Endothelial cell of umbilical vein (primary cell): ENCODE data around the gene SH3BP4. TPM values are rescaled to one million over a fixed set of nuclear protein-coding genes. Genes with fewer than 3 reads are reported as not detected.

Experiments
- BruUV-seq: library from RNA; stranded (reverse); fragments of 400-500 nt; replicated peaks from 2 replicates; lab custom pipeline; 2021; lab: Mats Ljungman, UMichigan
- CTCF ChIA-PET: fragments of 300-600, 350-600 bp; sonication (Branson Sonifier 250); formaldehyde crosslinking; loops from one replicate; lab custom pipeline; 2021; ENCODE audit warnings: antibody characterized with exemption, inconsistent platforms; lab: Charles Lee
- POLR2A ChIA-PET: fragments of 300-600, 350-600 bp; sonication (Branson Sonifier 250); formaldehyde crosslinking; loops from one replicate; lab custom pipeline; 2021; ENCODE audit warnings: antibody characterized with exemption, inconsistent platforms; lab: Charles Lee
- DNase-seq: peaks from one replicate; pipeline ENCODE4 v3.0.0-alpha.2; 2011; ENCODE audit warnings: low read depth, low spot score
- FAIRE-seq: peaks from 2 replicates; lab custom pipeline; 2011; peaks lifted over from hg19 to GRCh38; lab: Jason Lieb, UNC
- H2AFZ ChIP-seq: 2 replicates; pipeline ENCODE4 v1.6.0; 2012; ENCODE audit warnings: low read depth, low read length, control low read depth, inconsistent platforms
- H3K27ac ChIP-seq: 2 replicates; pipeline ENCODE4 v1.5.1; 2011; ENCODE audit warnings: low read depth, mild to moderate bottlenecking, control low read depth, low read length, moderate library complexity; ENCODE audit not compliant: insufficient read depth
- H3K27me3 ChIP-seq, 2 experiments: 2 replicates each; pipeline versions ENCODE4 v1.6.0 to v1.6.1; 2011; ENCODE audit warnings: low read length in 2 of 2, mixed read lengths in 1 of 2; ENCODE audit not compliant: control insufficient read depth in 2 of 2, insufficient read depth in 2 of 2
- H3K36me3 ChIP-seq, 2 experiments: 2 replicates in 1 of 2; 3 replicates in 1 of 2; pipeline ENCODE4 v1.5.1; 2011; ENCODE audit warnings: low read length in 2 of 2, mild to moderate bottlenecking in 1 of 2, moderate library complexity in 1 of 2; ENCODE audit not compliant: control insufficient read depth in 2 of 2, insufficient read depth in 2 of 2; ENCODE audit errors: extremely low read depth in 1 of 2
- H3K4me1 ChIP-seq: 3 replicates; pipeline ENCODE4 v1.5.1; 2011; ENCODE audit warnings: mild to moderate bottlenecking, low read length; ENCODE audit not compliant: control insufficient read depth, insufficient read depth; ENCODE audit errors: extremely low read depth
- H3K4me2 ChIP-seq: 2 replicates; pipeline ENCODE4 v1.6.1; 2011; ENCODE audit warnings: low read length, control low read depth, mixed read lengths; ENCODE audit not compliant: insufficient read depth
- H3K4me3 ChIP-seq, 3 experiments: fragments of 200-600 bp in 1 of 3; sonication (generic), shearing (Covaris generic) in 1 of 3; replicated peaks in 1 of 3; 2 replicates each; pipeline ENCODE4 v1.5.1; 2011 to 2016; ENCODE audit warnings: control low read depth in 3 of 3, low read length in 3 of 3, mild to moderate bottlenecking in 2 of 3, inconsistent platforms in 1 of 3, low read depth in 1 of 3, moderate library complexity in 1 of 3; ENCODE audit not compliant: insufficient read depth in 1 of 3
- H3K79me2 ChIP-seq: 2 replicates; pipeline ENCODE4 v1.6.0; 2012; ENCODE audit warnings: low read length, inconsistent platforms; ENCODE audit not compliant: control insufficient read depth, insufficient read depth
- H3K9ac ChIP-seq: replicated peaks from 2 replicates; pipeline ENCODE3; 2011; ENCODE audit warnings: low read length, control low read depth; ENCODE audit not compliant: insufficient read depth; ENCODE audit errors: extremely low read depth
- H3K9me1 ChIP-seq: replicated peaks from 3 replicates; pipeline ENCODE4 v1.6.0; 2011; ENCODE audit warnings: mild to moderate bottlenecking, low read length; ENCODE audit not compliant: control insufficient read depth, insufficient read depth; ENCODE audit errors: extremely low read depth
- H3K9me3 ChIP-seq: replicated peaks from 2 replicates; pipeline ENCODE4 v1.5.1; 2012; ENCODE audit warnings: low read length, inconsistent platforms; ENCODE audit not compliant: control insufficient read depth, insufficient read depth
- H4K20me1 ChIP-seq: replicated peaks from 2 replicates; pipeline ENCODE3; 2011; ENCODE audit warnings: mild to moderate bottlenecking, low read length; ENCODE audit not compliant: control insufficient read depth, insufficient read depth; ENCODE audit errors: extremely low read depth
- CTCF ChIP-seq, 2 donors: IDR thresholded peaks; 1 replicate in 1 of 2; 2 replicates in 1 of 2; pipeline ENCODE4 v1.5.1; 2011; ENCODE audit warnings: low read length in 2 of 2, mild to moderate bottlenecking in 2 of 2, moderate library complexity in 2 of 2, control low read depth in 1 of 2, inconsistent platforms in 1 of 2, low read depth in 1 of 2; ENCODE audit not compliant: insufficient read depth in 1 of 2; ENCODE audit errors: extremely low read depth in 1 of 2
- EZH2 ChIP-seq: IDR thresholded peaks from 2 replicates; pipeline ENCODE4 v1.6.1; 2012; ENCODE audit warnings: borderline replicate concordance, low read depth, mild to moderate bottlenecking, moderate library complexity, low read length, inconsistent platforms; ENCODE audit not compliant: severe bottlenecking
- FOS ChIP-seq: IDR thresholded peaks from 2 replicates; pipeline ENCODE4 v1.6.1; 2011; ENCODE audit warnings: mild to moderate bottlenecking, low read length, moderate library complexity, borderline replicate concordance; ENCODE audit not compliant: insufficient read depth
- GATA2 ChIP-seq: IDR thresholded peaks from 2 replicates; pipeline ENCODE4 v1.7.0; 2011; ENCODE audit warnings: low read depth, mild to moderate bottlenecking, moderate library complexity, mixed read lengths, low read length; ENCODE audit not compliant: insufficient read length, insufficient read depth
- MAX ChIP-seq: IDR thresholded peaks from 2 replicates; pipeline ENCODE4 v1.6.1; 2011; ENCODE audit not compliant: insufficient read depth, insufficient read length
- MYC ChIP-seq: IDR thresholded peaks from one replicate; pipeline ENCODE4 v1.6.1; 2011; ENCODE audit warnings: mild to moderate bottlenecking, low read depth, low read length
- POLR2A ChIP-seq: IDR thresholded peaks from 2 replicates; pipeline ENCODE4 v1.6.1; 2012; ENCODE audit warnings: low read depth, mild to moderate bottlenecking, control low read depth, low read length
- POLR2AphosphoS5 ChIP-seq: IDR thresholded peaks from 2 replicates; pipeline ENCODE4 v1.6.1; 2012; ENCODE audit warnings: low read depth, mild to moderate bottlenecking, control low read depth, low read length, moderate library complexity; ENCODE audit not compliant: insufficient read depth
- dilution Hi-C: fragments of 300-500 bp; cut with MboI; formaldehyde crosslinking; loops from one replicate; pipeline ENCODE4 v1.15.0; 2019; ENCODE audit warnings: low sequenced_read_pairs; ENCODE audit not compliant: extremely low pct_ligation_motif_present
- intact Hi-C: fragments of 100-400 bp; cut with micrococcal nuclease; formaldehyde crosslinking; loops from one replicate; pipeline ENCODE4 v1.10.0; 2022
- polyA plus RNA-seq, 4 experiments: library from polyadenylated mRNA; depleted of rRNA in 3 of 4; stranded (reverse) in 3 of 4; unstranded in 1 of 4; fragments of >200 nt; gene quantifications; 2 replicates each; pipeline versions ENCODE4 v1.2.1 to v1.2.3, GENCODE V29; 2011 to 2012; ENCODE audit warnings: missing spikeins in 1 of 4
- total RNA-seq: library from RNA; stranded (reverse); gene quantifications from 2 replicates; pipeline ENCODE4 v1.2.3, GENCODE V29; 2021

Gene SH3BP4
- total and polyA plus RNA-seq, 2 donors (not counting 3 experiments of a cell fraction or from before 2014, with no cell fraction given), result 85.2 to 100.0 TPM

- Histone ChIP-seq H3K36me3 (peaks cover 7 to 17% of the 10 kb centered on the region in 2 experiments), H3K27me3 (no peaks in the 10 kb centered on the region), H3K9me3 (no peaks in the 10 kb centered on the region), H2AFZ (no peak overlapping the region), H4K20me1 (no peaks in the 10 kb centered on the region), H3K79me2 (peaks cover 98% of the 10 kb centered on the region), H3K4me3 (no peak overlapping the region), H3K9ac (no peak overlapping the region), H3K9me1 (no peaks in the 10 kb centered on the region), H3K27ac (no peak overlapping the region), H3K4me2 (no peak overlapping the region), H3K4me1 (peaks cover 29% of the 10 kb centered on the region)
- CTCF ChIA-PET, result no interaction called here
- TF ChIP-seq MYC, result no peak
- no peak for TF ChIP-seq POLR2AphosphoS5
- TF ChIP-seq MAX, result no peak
- TF ChIP-seq EZH2, result no peak
- BruUV-seq, result no TSS peak
- intact Hi-C loops, result no loop called here
- dilution Hi-C loops, result no loop called here
- FAIRE-seq (no peak), DNase-seq (no peak)
- POLR2A ChIA-PET, result no interaction called here
Observed at GRCh38 chr2:235003096-235003775, 51.4 kb downstream of the SH3BP4 start.

GRCh38 chr2:235004329-235004903 lies 52.6 kb downstream of the SH3BP4 start:
- dilution Hi-C loops (no loop called here), intact Hi-C loops (no loop called here)
- Histone ChIP-seq H2AFZ (no peak overlapping the region), H3K79me2 (peaks cover 98% of the 10 kb centered on the region), H3K9ac (no peak overlapping the region), H4K20me1 (no peaks in the 10 kb centered on the region), H3K27ac (no peak overlapping the region), H3K36me3 (peaks cover 10% of the 10 kb centered on the region in 2 experiments), H3K9me1 (no peaks in the 10 kb centered on the region), H3K27me3 (no peaks in the 10 kb centered on the region), H3K4me2 (no peak overlapping the region), H3K9me3 (no peaks in the 10 kb centered on the region), H3K4me3 (no peak overlapping the region), H3K4me1 (peaks cover 29% of the 10 kb centered on the region)
- CTCF ChIA-PET, result no interaction called here
- POLR2A ChIA-PET, result no interaction called here
- FAIRE-seq (no peak), DNase-seq (no peak)
- TF ChIP-seq GATA2 (no peak), MYC (no peak), FOS (no peak), POLR2A (no peak), POLR2AphosphoS5 (no peak), EZH2 (no peak), CTCF (IDR thresholded peaks at IDR 0.05; ENCODE audit: extremely low read depth in 1 of 2, insufficient read depth in 1 of 2, low read depth in 1 of 2, low read length in 2 of 2) (no peak), MAX (no peak)
- BruUV-seq, result no TSS peak
